SK-N-SH (cell line): ENCODE data around the gene PLA2G4E. TPM values are rescaled to one million over a fixed set of nuclear protein-coding genes. Genes with fewer than 3 reads are reported as not detected.
A peak's percentile ranks its signal among the peaks of the same experiment; 100 is the strongest.

Source experiments
- CTCF ChIA-PET: fragments of 300-600, 350-600 bp; formaldehyde crosslinking; extraction: SDS; loops from one replicate; lab custom pipeline; 2021; lab: Yijun Ruan, JAX
- POLR2A ChIA-PET: fragments of 350-600 bp; sonication (Branson Sonifier 250); formaldehyde crosslinking; extraction: SDS; loops from one replicate; lab custom pipeline; 2020; ENCODE audit warnings: antibody characterized with exemption, inconsistent platforms; lab: Yijun Ruan, JAX
- DNase-seq: peaks from one replicate; pipeline ENCODE4 v3.0.0; 2012
- H2AFZ ChIP-seq: fragments of 200-600 bp; sonication (generic); 2 replicates; pipeline ENCODE4 v1.8.1; 2016; ENCODE audit warnings: antibody characterized with exemption, mild to moderate bottlenecking, low read depth
- H3F3A ChIP-seq: fragments of 200-600 bp; sonication (generic); replicated peaks from 2 replicates; pipeline ENCODE3; 2016; ENCODE audit warnings: antibody characterized with exemption, mild to moderate bottlenecking; ENCODE audit not compliant: insufficient read depth
- H3K27ac ChIP-seq, 2 experiments: fragments of 200-500 bp in 1 of 2; fragments of 200-600 bp in 1 of 2; sonication (Bioruptor generic) in 1 of 2; sonication (generic), shearing (Covaris generic) in 1 of 2; 2 replicates each; pipeline versions ENCODE4 v1.5.1 to v1.6.1; 2014 to 2016; ENCODE audit warnings: low read depth in 2 of 2, inconsistent platforms in 1 of 2, low read length in 1 of 2, mild to moderate bottlenecking in 1 of 2, mixed read lengths in 1 of 2
- H3K27me3 ChIP-seq: fragments of 200-600 bp; sonication (generic), shearing (Covaris generic); 2 replicates; pipeline ENCODE4 v1.6.1; 2016; ENCODE audit warnings: mixed run types; ENCODE audit not compliant: insufficient read depth
- H3K36me3 ChIP-seq, 2 experiments: fragments of 200-500 bp in 1 of 2; fragments of 200-600 bp in 1 of 2; sonication (Bioruptor generic) in 1 of 2; sonication (generic) in 1 of 2; replicated peaks in 1 of 2; 2 replicates each; pipeline versions ENCODE3 to v1.5.1; 2014 to 2016; ENCODE audit warnings: low read length in 1 of 2, mild to moderate bottlenecking in 1 of 2; ENCODE audit not compliant: insufficient read depth in 2 of 2, control insufficient read depth in 1 of 2
- H3K4me1 ChIP-seq, 2 experiments: fragments of 200-500 bp in 1 of 2; fragments of 200-600 bp in 1 of 2; sonication (Bioruptor generic) in 1 of 2; sonication (generic), shearing (Covaris generic) in 1 of 2; 2 replicates each; pipeline versions ENCODE4 v1.5.1 to v1.6.1; 2014 to 2016; ENCODE audit warnings: low read depth in 1 of 2, low read length in 1 of 2, mixed run types in 1 of 2; ENCODE audit not compliant: insufficient read depth in 2 of 2, control insufficient read depth in 1 of 2
- H3K4me2 ChIP-seq: fragments of 200-600 bp; sonication (generic), shearing (Covaris generic); 2 replicates; pipeline ENCODE4 v1.6.1; 2017; ENCODE audit warnings: mixed run types
- H3K4me3 ChIP-seq, 2 experiments: fragments of 200-500 bp in 1 of 2; fragments of 200-600 bp in 1 of 2; sonication (Bioruptor generic) in 1 of 2; sonication (generic), shearing (Covaris generic) in 1 of 2; 2 replicates each; pipeline versions ENCODE4 v1.5.1 to v1.8.1; 2014 to 2016; ENCODE audit warnings: low read depth in 2 of 2, inconsistent platforms in 1 of 2, low read length in 1 of 2, mild to moderate bottlenecking in 1 of 2, mixed read lengths in 1 of 2, moderate library complexity in 1 of 2
- H3K79me2 ChIP-seq: fragments of 200-600 bp; sonication (generic); 2 replicates; pipeline ENCODE4 v1.8.1; 2017; ENCODE audit warnings: mild to moderate bottlenecking; ENCODE audit not compliant: insufficient read depth
- H3K9ac ChIP-seq: fragments of 200-600 bp; sonication (generic); 2 replicates; pipeline ENCODE4 v1.6.1; 2017; ENCODE audit warnings: mixed run types
- H3K9me2 ChIP-seq: fragments of 200-600 bp; sonication (generic); 2 replicates; pipeline ENCODE4 v1.6.1; 2017; ENCODE audit warnings: mixed run types
- H3K9me3 ChIP-seq: fragments of 200-600 bp; sonication (generic); 2 replicates; pipeline ENCODE4 v1.6.1; 2017; ENCODE audit warnings: mixed run types, mild to moderate bottlenecking, moderate library complexity
- H4K20me1 ChIP-seq: fragments of 200-600 bp; sonication (generic); 2 replicates; pipeline ENCODE4 v1.6.1; 2017; ENCODE audit warnings: mild to moderate bottlenecking, mixed run types; ENCODE audit not compliant: insufficient read depth
- CHD2 ChIP-seq: fragments of 150-350 bp; IDR thresholded peaks from 2 replicates; pipeline ENCODE4 v1.6.1; 2018; ENCODE audit warnings: low read length; ENCODE audit not compliant: partially characterized antibody
- EZH2phosphoT487 ChIP-seq: fragments of 200-600 bp; sonication (generic); IDR thresholded peaks from 2 replicates; pipeline ENCODE4 v1.6.1; 2017; ENCODE audit warnings: low read depth, mixed run types, mild to moderate bottlenecking, antibody characterized with exemption, moderate library complexity, borderline replicate concordance
- FOXM1 ChIP-seq: IDR thresholded peaks from 2 replicates; pipeline ENCODE4 v1.4.0; 2012; ENCODE audit warnings: low read depth, mild to moderate bottlenecking
- GATA2 ChIP-seq: sonication (generic); formaldehyde crosslinking; IDR thresholded peaks from 2 replicates; pipeline ENCODE4 v1.5.0; 2020; ENCODE audit warnings: mild to moderate bottlenecking, missing genetic modification reagents
- JUND ChIP-seq: IDR thresholded peaks from 2 replicates; pipeline ENCODE4 v1.4.0; 2012
- NRF1 ChIP-seq: IDR thresholded peaks from 2 replicates; pipeline ENCODE4 v1.6.1; 2012; ENCODE audit warnings: low read depth, mild to moderate bottlenecking, low read length
- RCOR1 ChIP-seq: fragments of 150-350 bp; IDR thresholded peaks from 2 replicates; pipeline ENCODE4 v1.6.1; 2017; ENCODE audit warnings: antibody characterized with exemption, low read length
- RFX5 ChIP-seq: IDR thresholded peaks from 2 replicates; pipeline ENCODE4 v1.6.1; 2012; ENCODE audit warnings: mild to moderate bottlenecking, improper control_type of control experiment, low read length
- SIN3A ChIP-seq: IDR thresholded peaks from 2 replicates; pipeline ENCODE4 v1.6.1; 2012; ENCODE audit warnings: low read depth, mild to moderate bottlenecking, low read length, moderate library complexity, borderline replicate concordance
- TCF12 ChIP-seq: IDR thresholded peaks from 2 replicates; pipeline ENCODE4 v1.4.0; 2012
- YY1 ChIP-seq: IDR thresholded peaks from 2 replicates; pipeline ENCODE4 v1.4.0; 2012; ENCODE audit warnings: low read depth, mild to moderate bottlenecking
- WGBS: methylation state at CpG from one replicate; pipeline ENCODE4 v1.1.6; 2017; ENCODE audit warnings: low lambda C conversion rate; 5-methylcytosine and 5-hydroxymethylcytosine counted together
- polyA plus RNA-seq, 3 experiments: library from polyadenylated mRNA; depleted of rRNA; stranded (reverse); fragments of >200 nt; gene quantifications; 2 replicates each; pipeline ENCODE4 v1.2.3, GENCODE V29; 2012
- TF ChIP-seq, protein P1 (sequence below): fragments of 200-600 bp; sonication (generic); IDR thresholded peaks from 2 replicates; pipeline ENCODE4 v1.6.1; 2017; ENCODE audit warnings: antibody characterized with exemption, mild to moderate bottlenecking, moderate library complexity
- TF ChIP-seq, protein P2 (sequence below): IDR thresholded peaks from 2 replicates; pipeline ENCODE4; 2012
- TF ChIP-seq, protein P3 (sequence below): IDR thresholded peaks from 2 replicates; pipeline ENCODE4 v1.4.0; 2012; ENCODE audit warnings: low read depth
- TF ChIP-seq, protein P4 (sequence below): IDR thresholded peaks from 2 replicates; pipeline ENCODE4 v1.4.0; 2012; ENCODE audit warnings: low read depth, borderline replicate concordance
- TF ChIP-seq, protein P5 (sequence below): IDR thresholded peaks from 2 replicates; pipeline ENCODE4 v1.6.1; 2012; ENCODE audit warnings: mild to moderate bottlenecking, low read depth, low read length, moderate library complexity
- TF ChIP-seq, protein P6 (sequence below): fragments of 150-350 bp; IDR thresholded peaks from 2 replicates; pipeline ENCODE4 v1.6.1; 2016; ENCODE audit warnings: mild to moderate bottlenecking, low read depth, low read length

Gene PLA2G4E
- polyA plus RNA-seq, 1 of the 3 experiments (the other 2 are of a cell fraction), result not detected

DNA sequence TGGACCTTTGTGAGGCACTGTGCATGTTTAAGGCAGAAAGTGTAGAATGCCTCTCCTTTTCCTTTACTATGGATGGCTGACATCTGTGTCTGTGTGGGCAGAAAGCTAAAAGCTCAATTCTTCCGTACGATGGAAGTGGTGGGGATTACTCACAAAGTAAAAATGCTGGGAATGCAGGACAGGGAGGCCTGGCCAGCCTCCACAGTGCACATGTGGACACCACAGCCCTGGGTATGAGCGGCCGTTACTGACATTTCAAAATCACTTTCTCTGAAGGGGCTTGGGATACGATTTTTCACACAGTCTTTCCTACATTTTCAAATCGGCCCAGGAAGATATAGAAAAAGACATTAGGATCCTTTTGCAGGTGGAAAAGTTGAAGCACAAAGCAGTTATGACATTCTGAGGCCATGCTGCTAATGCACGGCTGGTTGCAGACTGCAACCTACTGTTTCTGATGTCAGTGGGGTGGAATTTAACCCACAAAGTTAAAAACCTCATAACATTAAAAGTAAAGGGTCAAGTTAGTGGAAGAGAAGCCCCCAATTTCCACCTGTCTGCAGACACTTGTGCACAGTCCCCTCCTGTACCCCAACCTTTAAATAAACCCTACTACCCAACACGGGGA lies 76.4 kb downstream of the PLA2G4E start (continued):
- TF ChIP-seq GATA2 (CRISPR knock-in tag) (no peak), EZH2phosphoT487 (no peak), CHD2 (no peak), YY1 (peak; percentile 60; the same call in 1 of the 2 replicates), FOXM1 (peak; percentile 68; the same call in 1 of the 2 replicates)
- TF ChIP-seq, protein P1, sequence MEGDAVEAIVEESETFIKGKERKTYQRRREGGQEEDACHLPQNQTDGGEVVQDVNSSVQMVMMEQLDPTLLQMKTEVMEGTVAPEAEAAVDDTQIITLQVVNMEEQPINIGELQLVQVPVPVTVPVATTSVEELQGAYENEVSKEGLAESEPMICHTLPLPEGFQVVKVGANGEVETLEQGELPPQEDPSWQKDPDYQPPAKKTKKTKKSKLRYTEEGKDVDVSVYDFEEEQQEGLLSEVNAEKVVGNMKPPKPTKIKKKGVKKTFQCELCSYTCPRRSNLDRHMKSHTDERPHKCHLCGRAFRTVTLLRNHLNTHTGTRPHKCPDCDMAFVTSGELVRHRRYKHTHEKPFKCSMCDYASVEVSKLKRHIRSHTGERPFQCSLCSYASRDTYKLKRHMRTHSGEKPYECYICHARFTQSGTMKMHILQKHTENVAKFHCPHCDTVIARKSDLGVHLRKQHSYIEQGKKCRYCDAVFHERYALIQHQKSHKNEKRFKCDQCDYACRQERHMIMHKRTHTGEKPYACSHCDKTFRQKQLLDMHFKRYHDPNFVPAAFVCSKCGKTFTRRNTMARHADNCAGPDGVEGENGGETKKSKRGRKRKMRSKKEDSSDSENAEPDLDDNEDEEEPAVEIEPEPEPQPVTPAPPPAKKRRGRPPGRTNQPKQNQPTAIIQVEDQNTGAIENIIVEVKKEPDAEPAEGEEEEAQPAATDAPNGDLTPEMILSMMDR, result no peak
- TF ChIP-seq, protein P2, sequence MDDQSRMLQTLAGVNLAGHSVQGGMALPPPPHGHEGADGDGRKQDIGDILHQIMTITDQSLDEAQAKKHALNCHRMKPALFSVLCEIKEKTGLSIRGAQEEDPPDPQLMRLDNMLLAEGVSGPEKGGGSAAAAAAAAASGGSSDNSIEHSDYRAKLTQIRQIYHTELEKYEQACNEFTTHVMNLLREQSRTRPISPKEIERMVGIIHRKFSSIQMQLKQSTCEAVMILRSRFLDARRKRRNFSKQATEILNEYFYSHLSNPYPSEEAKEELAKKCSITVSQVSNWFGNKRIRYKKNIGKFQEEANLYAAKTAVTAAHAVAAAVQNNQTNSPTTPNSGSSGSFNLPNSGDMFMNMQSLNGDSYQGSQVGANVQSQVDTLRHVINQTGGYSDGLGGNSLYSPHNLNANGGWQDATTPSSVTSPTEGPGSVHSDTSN, result peak; percentile 81
- TF ChIP-seq, protein P3, sequence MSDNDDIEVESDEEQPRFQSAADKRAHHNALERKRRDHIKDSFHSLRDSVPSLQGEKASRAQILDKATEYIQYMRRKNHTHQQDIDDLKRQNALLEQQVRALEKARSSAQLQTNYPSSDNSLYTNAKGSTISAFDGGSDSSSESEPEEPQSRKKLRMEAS, result peak; percentile 93

DNA sequence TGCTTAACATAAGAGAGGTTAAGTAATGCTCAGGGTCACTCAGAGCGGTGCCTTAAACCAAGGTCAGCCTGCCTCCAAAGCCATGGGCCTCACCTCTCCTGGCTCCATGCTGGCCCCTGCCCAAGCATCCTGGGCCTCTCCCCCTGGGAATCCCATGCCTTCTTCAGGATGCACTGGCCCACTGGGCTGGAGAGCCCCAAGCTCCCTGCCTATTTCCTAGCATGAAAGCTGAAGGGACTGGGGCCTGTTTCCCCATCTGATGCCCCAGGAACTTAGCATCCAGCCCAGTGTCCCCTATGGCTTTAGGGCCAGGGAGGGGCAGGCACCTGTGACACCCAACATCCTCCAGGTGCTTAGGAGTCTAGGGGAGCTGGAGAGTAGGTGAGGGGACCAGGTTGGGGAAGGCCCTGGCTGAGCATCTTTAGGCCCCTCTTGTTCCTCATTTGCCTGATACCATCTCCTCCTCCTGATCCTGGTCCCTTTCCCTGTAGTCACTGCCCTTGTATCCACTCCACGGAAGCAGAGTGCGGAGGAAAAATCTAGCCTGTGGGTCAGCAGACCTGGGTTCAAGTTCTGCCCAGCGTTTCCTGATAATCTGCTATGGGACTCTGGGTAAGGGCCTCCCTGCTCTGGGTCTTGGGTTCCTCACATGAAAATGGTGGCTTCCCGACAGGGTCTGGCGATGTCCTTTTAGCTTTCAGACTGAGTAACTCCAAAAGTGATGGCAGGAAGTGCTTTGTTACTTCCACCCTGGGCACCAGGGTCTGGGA lies 77.1 kb downstream of the PLA2G4E start:
- H4K20me1 ChIP-seq, result no peaks in the 10 kb centered on the region
- no peaks in the 10 kb centered on the region for H3K36me3 ChIP-seq
- no peak for DNase-seq
- H3F3A ChIP-seq, result peaks cover 24% of the 10 kb centered on the region
- ChIA-PET POLR2A (no interaction called here), CTCF (interaction anchor here (0.6 to 2.1 kb wide), 4 partner anchors 11 to 141 kb away, joined by 3 to 5 read pairs (median 4); no protein-coding TSS in a partner anchor)
- no peaks in the 10 kb centered on the region for H3K9me2 ChIP-seq
- H3K9me3 ChIP-seq, result no peaks in the 10 kb centered on the region
- H2AFZ ChIP-seq, result peak overlapping the region; percentile 60; the same call in 1 of the 2 replicates
- TF ChIP-seq JUND, result no peak
- no peak for TF ChIP-seq TCF12
- TF ChIP-seq SIN3A, result no peak
- TF ChIP-seq, protein P1, result no peak
- TF ChIP-seq, protein P4, sequence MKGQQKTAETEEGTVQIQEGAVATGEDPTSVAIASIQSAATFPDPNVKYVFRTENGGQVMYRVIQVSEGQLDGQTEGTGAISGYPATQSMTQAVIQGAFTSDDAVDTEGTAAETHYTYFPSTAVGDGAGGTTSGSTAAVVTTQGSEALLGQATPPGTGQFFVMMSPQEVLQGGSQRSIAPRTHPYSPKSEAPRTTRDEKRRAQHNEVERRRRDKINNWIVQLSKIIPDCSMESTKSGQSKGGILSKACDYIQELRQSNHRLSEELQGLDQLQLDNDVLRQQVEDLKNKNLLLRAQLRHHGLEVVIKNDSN, result no peak
- TF ChIP-seq FOXM1, result no peak
- TF ChIP-seq EZH2phosphoT487, result no peak
- TF ChIP-seq NRF1, result no peak
- no peak for TF ChIP-seq CHD2
- TF ChIP-seq, protein P5, sequence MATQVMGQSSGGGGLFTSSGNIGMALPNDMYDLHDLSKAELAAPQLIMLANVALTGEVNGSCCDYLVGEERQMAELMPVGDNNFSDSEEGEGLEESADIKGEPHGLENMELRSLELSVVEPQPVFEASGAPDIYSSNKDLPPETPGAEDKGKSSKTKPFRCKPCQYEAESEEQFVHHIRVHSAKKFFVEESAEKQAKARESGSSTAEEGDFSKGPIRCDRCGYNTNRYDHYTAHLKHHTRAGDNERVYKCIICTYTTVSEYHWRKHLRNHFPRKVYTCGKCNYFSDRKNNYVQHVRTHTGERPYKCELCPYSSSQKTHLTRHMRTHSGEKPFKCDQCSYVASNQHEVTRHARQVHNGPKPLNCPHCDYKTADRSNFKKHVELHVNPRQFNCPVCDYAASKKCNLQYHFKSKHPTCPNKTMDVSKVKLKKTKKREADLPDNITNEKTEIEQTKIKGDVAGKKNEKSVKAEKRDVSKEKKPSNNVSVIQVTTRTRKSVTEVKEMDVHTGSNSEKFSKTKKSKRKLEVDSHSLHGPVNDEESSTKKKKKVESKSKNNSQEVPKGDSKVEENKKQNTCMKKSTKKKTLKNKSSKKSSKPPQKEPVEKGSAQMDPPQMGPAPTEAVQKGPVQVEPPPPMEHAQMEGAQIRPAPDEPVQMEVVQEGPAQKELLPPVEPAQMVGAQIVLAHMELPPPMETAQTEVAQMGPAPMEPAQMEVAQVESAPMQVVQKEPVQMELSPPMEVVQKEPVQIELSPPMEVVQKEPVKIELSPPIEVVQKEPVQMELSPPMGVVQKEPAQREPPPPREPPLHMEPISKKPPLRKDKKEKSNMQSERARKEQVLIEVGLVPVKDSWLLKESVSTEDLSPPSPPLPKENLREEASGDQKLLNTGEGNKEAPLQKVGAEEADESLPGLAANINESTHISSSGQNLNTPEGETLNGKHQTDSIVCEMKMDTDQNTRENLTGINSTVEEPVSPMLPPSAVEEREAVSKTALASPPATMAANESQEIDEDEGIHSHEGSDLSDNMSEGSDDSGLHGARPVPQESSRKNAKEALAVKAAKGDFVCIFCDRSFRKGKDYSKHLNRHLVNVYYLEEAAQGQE, result no peak
- TF ChIP-seq RFX5, result no peak
- TF ChIP-seq RCOR1, result no peak
- TF ChIP-seq, protein P6, sequence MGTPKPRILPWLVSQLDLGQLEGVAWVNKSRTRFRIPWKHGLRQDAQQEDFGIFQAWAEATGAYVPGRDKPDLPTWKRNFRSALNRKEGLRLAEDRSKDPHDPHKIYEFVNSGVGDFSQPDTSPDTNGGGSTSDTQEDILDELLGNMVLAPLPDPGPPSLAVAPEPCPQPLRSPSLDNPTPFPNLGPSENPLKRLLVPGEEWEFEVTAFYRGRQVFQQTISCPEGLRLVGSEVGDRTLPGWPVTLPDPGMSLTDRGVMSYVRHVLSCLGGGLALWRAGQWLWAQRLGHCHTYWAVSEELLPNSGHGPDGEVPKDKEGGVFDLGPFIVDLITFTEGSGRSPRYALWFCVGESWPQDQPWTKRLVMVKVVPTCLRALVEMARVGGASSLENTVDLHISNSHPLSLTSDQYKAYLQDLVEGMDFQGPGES, result no peak
- TF ChIP-seq YY1, result no peak
- H3K27me3 ChIP-seq, result no peaks in the 10 kb centered on the region
- WGBS, result 65% methylated on average over 6 of the region's 6 CpGs
- peak overlapping the region; percentile 81 to 95 for H3K27ac ChIP-seq
- H3K4me3 ChIP-seq, result peak overlapping the region in 1 of 2 experiments; percentile 2; a peak in 1 of 4 replicates
- peak overlapping the region; percentile 60 for H3K9ac ChIP-seq
- peaks cover 7 to 43% of the 10 kb centered on the region in 2 experiments; a peak in 3 of 4 replicates for H3K4me1 ChIP-seq
- peak overlapping the region; percentile 78 for H3K4me2 ChIP-seq
- H3K79me2 ChIP-seq, result peaks cover 55% of the 10 kb centered on the region
